GM19452 (cell line): Measurements from ENCODE around the gene HNRNPA2B1.

ENCODE experiments used
- ATAC-seq: cut with Tn5 transposase; IDR thresholded peaks from one replicate; pipeline ENCODE4 v1.9.1; 2021; ENCODE audit not compliant: unreplicated experiment

HNRNPA2B1 gene

GRCh38 chr7:26200444-26201246 is at the start of gene HNRNPA2B1:
HNRNPA2B1 (minus strand) TSS chr7:26200746; CDS start chr7:26200577, 169 bp downstream.
- ATAC-seq: peak; percentile 55

GRCh38 chr7:26250239-26250638 is 49.7 kb upstream of the HNRNPA2B1 start:
- ATAC-seq: no peak

GRCh38 chr7:26245150-26245549 is 44.6 kb upstream of the HNRNPA2B1 start:
- no peak for ATAC-seq

GRCh38 chr7:26238032-26238431 is 37.5 kb upstream of the HNRNPA2B1 start:
- ATAC-seq: no peak

- no peak for ATAC-seq
Measured at GRCh38 chr7:26237035-26237807, 36.7 kb upstream of the HNRNPA2B1 start.

- ATAC-seq: no peak
Measured at GRCh38 chr7:26233902-26234511, 33.5 kb upstream of the HNRNPA2B1 start.

GRCh38 chr7:26227987-26228386 is 27.4 kb upstream of the HNRNPA2B1 start:
- no peak for ATAC-seq

GRCh38 chr7:26224359-26224758 is 23.8 kb upstream of the HNRNPA2B1 start:
- ATAC-seq: no peak

GRCh38 chr7:26216049-26216448 is 15.5 kb upstream of the HNRNPA2B1 start:
- ATAC-seq: no peak

- ATAC-seq: no peak
Measured at GRCh38 chr7:26213807-26214515, 13.4 kb upstream of the HNRNPA2B1 start.

GRCh38 chr7:26212921-26213718 is 12.6 kb upstream of the HNRNPA2B1 start:
- no peak for ATAC-seq

- ATAC-seq: no peak
Measured at GRCh38 chr7:26208040-26208439, 7.5 kb upstream of the HNRNPA2B1 start.

GRCh38 chr7:26203016-26203415 is 2.5 kb upstream of the HNRNPA2B1 start:
- no peak for ATAC-seq

- peak; percentile 6 for ATAC-seq
Measured at GRCh38 chr7:26202019-26202990, 1.8 kb upstream of the HNRNPA2B1 start.

GRCh38 chr7:26201247-26202018 is 887 bp upstream of the HNRNPA2B1 start, which contains the start of gene CBX3:
CBX3 (plus strand) TSS chr7:26201745; CDS start chr7:26202999, 1,254 bp downstream.
- peak; percentile 44 for ATAC-seq

- ATAC-seq: no peak
Measured at GRCh38 chr7:26200038-26200443, 505 bp downstream of the HNRNPA2B1 start.

GRCh38 chr7:26199301-26200037 is 1.1 kb downstream of the HNRNPA2B1 start:
- no peak for ATAC-seq

GRCh38 chr7:26198781-26199169 is 1.8 kb downstream of the HNRNPA2B1 start:
- no peak for ATAC-seq
